K562 (cell line): ENCODE results near the gene LCTL. TPM values are rescaled to one million over a fixed set of nuclear protein-coding genes. Genes with fewer than 3 reads are reported as not detected.
A peak's percentile ranks its signal among the peaks of the same experiment; 100 is the strongest.

Source experiments
- ARID1B ChIP-seq: fragments of 450-650 bp; IDR thresholded peaks from 2 replicates; pipeline ENCODE4 v1.6.1; 2016; ENCODE audit warnings: antibody characterized with exemption, mild to moderate bottlenecking, inconsistent platforms
- CSDE1 ChIP-seq, 2 experiments: fragments of 450-650 bp; IDR thresholded peaks; 2 replicates each; pipeline ENCODE4 v1.6.1; 2016; ENCODE audit warnings: mild to moderate bottlenecking in 1 of 2
- ETV1 ChIP-seq: fragments of 450-650 bp; conservative IDR thresholded peaks from 2 replicates; pipeline ENCODE4 v1.6.1; 2016; ENCODE audit warnings: missing genetic modification characterization, control low read depth, low read depth, missing compliant biosample characterization
- FOXP1 ChIP-seq: sonication (generic); formaldehyde crosslinking; IDR thresholded peaks from 2 replicates; pipeline ENCODE4 v1.8.0; 2022; ENCODE audit warnings: mild to moderate bottlenecking, missing genetic modification reagents
- HMG20A ChIP-seq: fragments of 450-650 bp; formaldehyde crosslinking; conservative IDR thresholded peaks from 2 replicates; pipeline ENCODE4 v1.4.0; 2020; ENCODE audit warnings: mild to moderate bottlenecking, mixed read lengths
- HMGN3 ChIP-seq: IDR thresholded peaks from 2 replicates; pipeline ENCODE4 v1.6.1; 2011; ENCODE audit warnings: borderline replicate concordance, low read depth, mild to moderate bottlenecking, mixed read lengths, low read length; ENCODE audit not compliant: insufficient read length; ENCODE audit errors: extremely low read depth
- KDM2B ChIP-seq: fragments of 250-450 bp; sonication (Bioruptor Pico); IDR thresholded peaks from 2 replicates; pipeline ENCODE4 v1.8.0; 2021; ENCODE audit warnings: mild to moderate bottlenecking, moderate library complexity
- NRF1 ChIP-seq, 2 experiments: fragments of 450-650 bp; IDR thresholded peaks in 1 of 2; conservative IDR thresholded peaks in 1 of 2; 2 replicates each; pipeline ENCODE4 v1.6.1; 2014; ENCODE audit warnings: mild to moderate bottlenecking in 2 of 2
- PTBP1 ChIP-seq: fragments of 200-400 bp; formaldehyde crosslinking; IDR thresholded peaks from 2 replicates; pipeline ENCODE4 v1.6.1; 2017; ENCODE audit warnings: low read depth, low read length
- SPI1 ChIP-seq: IDR thresholded peaks from 2 replicates; pipeline ENCODE4 v1.6.1; 2011; ENCODE audit warnings: low read depth, low read length, control low read depth, borderline replicate concordance
- TEAD4 ChIP-seq, 2 experiments: sonication (generic) in 1 of 2; formaldehyde crosslinking in 1 of 2; IDR thresholded peaks; 2 replicates each; pipeline versions ENCODE4 v1.6.1 to v1.8.0; 2012 to 2022; ENCODE audit warnings: borderline replicate concordance in 1 of 2, inconsistent platforms in 1 of 2, low read length in 1 of 2, mild to moderate bottlenecking in 1 of 2, missing genetic modification reagents in 1 of 2
- ZC3H4 ChIP-seq: sonication (generic); formaldehyde crosslinking; IDR thresholded peaks from 2 replicates; pipeline ENCODE4 v1.9.0; 2021; ENCODE audit warnings: missing genetic modification reagents, borderline replicate concordance
- ZFP1 ChIP-seq: fragments of 450-650 bp; formaldehyde crosslinking; IDR thresholded peaks from 2 replicates; pipeline ENCODE4 v1.4.0; 2020; ENCODE audit warnings: mild to moderate bottlenecking, mixed read lengths
- ZFX ChIP-seq: sonication (generic); formaldehyde crosslinking; IDR thresholded peaks from 2 replicates; pipeline ENCODE4 v1.8.0; 2022; ENCODE audit warnings: mild to moderate bottlenecking, missing genetic modification reagents, moderate library complexity
- ZNF174 ChIP-seq: fragments of 250-450 bp; sonication (Bioruptor Pico); IDR thresholded peaks from 2 replicates; pipeline ENCODE4 v1.4.0; 2020; ENCODE audit warnings: mild to moderate bottlenecking
- polyA plus RNA-seq, 8 experiments: library from polyadenylated mRNA; depleted of rRNA in 4 of 8; stranded (reverse) in 5 of 8; unstranded in 3 of 8; fragments of >200 nt; fragmentation: Nextera tagmentation in 2 of 8; fragmentation: Illumina TruSeq in 1 of 8; extraction: Ambion mirVana in 2 of 8; extraction: Trizol in 1 of 8; gene quantifications; 2 replicates each; pipeline versions ENCODE4 v1.2.1 to v1.2.3, GENCODE V29; 2011 to 2014; ENCODE audit warnings: inconsistent platforms in 1 of 8, missing spikeins in 1 of 8
- total RNA-seq, 7 experiments: library from RNA; depleted of rRNA in 6 of 7; stranded (reverse); fragments of >200 nt in 6 of 7; fragmentation: Illumina TruSeq in 2 of 7; extraction: Trizol in 2 of 7; gene quantifications; 2 replicates each; pipeline versions ENCODE4 v1.2.1 to v1.2.3, GENCODE V29; 2011 to 2021; ENCODE audit warnings: low replicate concordance in 1 of 7
- TF ChIP-seq, protein P1 (sequence below): fragments of 450-650 bp; IDR thresholded peaks from 2 replicates; pipeline ENCODE4 v1.7.0; 2016; ENCODE audit warnings: borderline replicate concordance
- TF ChIP-seq, protein P2 (sequence below): sonication (generic); formaldehyde crosslinking; IDR thresholded peaks from 2 replicates; pipeline ENCODE4 v1.9.0; 2022; ENCODE audit warnings: mild to moderate bottlenecking, missing genetic modification reagents
- TF ChIP-seq, protein P3 (sequence below): fragments of 250-450 bp; sonication (Bioruptor Pico); IDR thresholded peaks from 2 replicates; pipeline ENCODE4 v1.8.0; 2021; ENCODE audit warnings: moderate library complexity, mild to moderate bottlenecking, inconsistent platforms
- TF ChIP-seq, protein P4 (sequence below): fragments of 250-450 bp; sonication (Bioruptor Pico); IDR thresholded peaks from 2 replicates; pipeline ENCODE4 v1.6.1; 2021; ENCODE audit warnings: mild to moderate bottlenecking
- TF ChIP-seq, protein P5 (sequence below): fragments of 450-650 bp; IDR thresholded peaks from 2 replicates; pipeline ENCODE4 v1.6.1; 2016; ENCODE audit warnings: antibody characterized with exemption

LCTL gene
- total and polyA plus RNA-seq, 9 of the 15 experiments (the other 6 are each of a cell fraction or from before 2014, with no cell fraction given), result 0.08 to 0.31 (median 0.17) TPM; not detected in 6

DNA sequence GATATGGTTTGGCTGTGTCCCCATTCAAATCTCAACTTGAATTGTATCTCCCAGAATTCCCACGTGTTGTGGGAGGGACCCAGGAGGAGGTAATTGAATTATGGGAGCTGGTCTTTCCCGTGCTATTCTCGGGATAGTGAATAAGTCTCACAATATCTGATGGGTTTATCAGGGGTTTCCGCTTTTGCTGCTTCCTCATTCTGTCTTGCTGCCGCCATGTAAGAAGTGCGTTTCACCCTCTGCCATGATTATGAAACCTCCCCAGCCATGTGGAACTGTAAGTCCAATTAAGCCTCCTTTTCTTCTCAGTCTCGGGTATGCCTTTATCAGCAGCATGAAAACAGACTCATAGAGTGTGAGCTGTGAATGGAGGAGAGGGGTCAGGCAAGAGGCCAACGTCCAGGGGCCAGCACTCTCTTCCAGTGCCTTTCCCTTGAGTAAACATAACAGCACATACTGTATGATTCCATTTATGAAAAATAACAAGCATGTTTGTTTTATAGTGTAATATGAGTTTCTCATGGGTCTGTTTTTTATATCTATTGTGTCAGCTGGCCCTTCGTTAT, 16.3 kb upstream of the LCTL start (continued):
- TF ChIP-seq, protein P1, sequence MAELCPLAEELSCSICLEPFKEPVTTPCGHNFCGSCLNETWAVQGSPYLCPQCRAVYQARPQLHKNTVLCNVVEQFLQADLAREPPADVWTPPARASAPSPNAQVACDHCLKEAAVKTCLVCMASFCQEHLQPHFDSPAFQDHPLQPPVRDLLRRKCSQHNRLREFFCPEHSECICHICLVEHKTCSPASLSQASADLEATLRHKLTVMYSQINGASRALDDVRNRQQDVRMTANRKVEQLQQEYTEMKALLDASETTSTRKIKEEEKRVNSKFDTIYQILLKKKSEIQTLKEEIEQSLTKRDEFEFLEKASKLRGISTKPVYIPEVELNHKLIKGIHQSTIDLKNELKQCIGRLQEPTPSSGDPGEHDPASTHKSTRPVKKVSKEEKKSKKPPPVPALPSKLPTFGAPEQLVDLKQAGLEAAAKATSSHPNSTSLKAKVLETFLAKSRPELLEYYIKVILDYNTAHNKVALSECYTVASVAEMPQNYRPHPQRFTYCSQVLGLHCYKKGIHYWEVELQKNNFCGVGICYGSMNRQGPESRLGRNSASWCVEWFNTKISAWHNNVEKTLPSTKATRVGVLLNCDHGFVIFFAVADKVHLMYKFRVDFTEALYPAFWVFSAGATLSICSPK, result no peak
- TF ChIP-seq ZFP1 (CRISPR knock-in tag), result no peak
- TF ChIP-seq, protein P2, sequence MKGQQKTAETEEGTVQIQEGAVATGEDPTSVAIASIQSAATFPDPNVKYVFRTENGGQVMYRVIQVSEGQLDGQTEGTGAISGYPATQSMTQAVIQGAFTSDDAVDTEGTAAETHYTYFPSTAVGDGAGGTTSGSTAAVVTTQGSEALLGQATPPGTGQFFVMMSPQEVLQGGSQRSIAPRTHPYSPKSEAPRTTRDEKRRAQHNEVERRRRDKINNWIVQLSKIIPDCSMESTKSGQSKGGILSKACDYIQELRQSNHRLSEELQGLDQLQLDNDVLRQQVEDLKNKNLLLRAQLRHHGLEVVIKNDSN (CRISPR knock-in tag), result no peak
- TF ChIP-seq ZFX (CRISPR knock-in tag), result peak; percentile 70
- TF ChIP-seq, protein P3, sequence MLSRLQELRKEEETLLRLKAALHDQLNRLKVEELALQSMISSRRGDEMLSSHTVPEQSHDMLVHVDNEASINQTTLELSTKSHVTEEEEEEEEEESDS (CRISPR knock-in tag), result no peak
- no peak for TF ChIP-seq KDM2B (CRISPR knock-in tag)
- TF ChIP-seq ETV1 (tag), result peak; percentile 80
- no peak for TF ChIP-seq ZC3H4
- TF ChIP-seq, protein P4, sequence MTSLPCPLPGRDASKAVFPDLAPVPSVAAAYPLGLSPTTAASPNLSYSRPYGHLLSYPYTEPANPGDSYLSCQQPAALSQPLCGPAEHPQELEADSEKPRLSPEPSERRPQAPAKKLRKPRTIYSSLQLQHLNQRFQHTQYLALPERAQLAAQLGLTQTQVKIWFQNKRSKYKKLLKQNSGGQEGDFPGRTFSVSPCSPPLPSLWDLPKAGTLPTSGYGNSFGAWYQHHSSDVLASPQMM (CRISPR knock-in tag), result no peak
- no peak for TF ChIP-seq FOXP1 (CRISPR knock-in tag)
- TF ChIP-seq HMGN3, result no peak
- TF ChIP-seq ZNF174, result no peak
- no peak; a peak in 1 of 4 replicates for TF ChIP-seq NRF1 (conservative IDR thresholded peaks at IDR 0.05 in 1 of 2, IDR thresholded peaks at IDR 0.05 in 1 of 2)
- peak; percentile 18; the same call in 1 of the 2 replicates for TF ChIP-seq ARID1B
- no peak for TF ChIP-seq PTBP1
- TF ChIP-seq CSDE1 (IDR thresholded peaks at IDR 0.05), result peak in 1 of 2 experiments; percentile 73; a peak in 2 of 4 replicates
- TF ChIP-seq TEAD4 (IDR thresholded peaks at IDR 0.05; ENCODE audit: low read length), result peak; percentile 48
- TF ChIP-seq TEAD4 (CRISPR knock-in tag; IDR thresholded peaks at IDR 0.05; ENCODE audit: borderline replicate concordance), result no peak
- peak; percentile 93 for TF ChIP-seq SPI1
- TF ChIP-seq HMG20A (CRISPR knock-in tag), result no peak
- TF ChIP-seq, protein P5, sequence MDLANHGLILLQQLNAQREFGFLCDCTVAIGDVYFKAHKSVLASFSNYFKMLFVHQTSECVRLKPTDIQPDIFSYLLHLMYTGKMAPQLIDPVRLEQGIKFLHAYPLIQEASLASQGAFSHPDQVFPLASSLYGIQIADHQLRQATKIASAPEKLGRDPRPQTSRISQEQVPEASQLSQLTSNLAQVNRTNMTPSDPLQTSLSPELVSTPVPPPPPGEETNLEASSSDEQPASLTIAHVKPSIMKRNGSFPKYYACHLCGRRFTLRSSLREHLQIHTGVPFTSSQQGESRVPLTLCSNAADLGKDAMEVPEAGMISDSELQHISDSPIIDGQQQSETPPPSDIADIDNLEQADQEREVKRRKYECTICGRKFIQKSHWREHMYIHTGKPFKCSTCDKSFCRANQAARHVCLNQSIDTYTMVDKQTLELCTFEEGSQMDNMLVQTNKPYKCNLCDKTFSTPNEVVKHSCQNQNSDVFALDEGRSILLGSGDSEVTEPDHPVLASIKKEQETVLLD, result no peak
